NCI-H510A (cell line): ENCODE measurements around the gene NOL4L.

Experiments
- DNase-seq: peaks from one replicate; lab custom pipeline; 2025; lab: John Stamatoyannopoulos, UW

Gene NOL4L

GRCh38 chr20:32560989-32561830, 23.9 kb downstream of the NOL4L start:
- DNase-seq: no peak

- no peak for DNase-seq
Observed at GRCh38 chr20:32560482-32560988, 24.6 kb downstream of the NOL4L start.

- no peak for DNase-seq
Observed at GRCh38 chr20:32559753-32560380, 25.3 kb downstream of the NOL4L start.

- no peak for DNase-seq
Observed at GRCh38 chr20:32559205-32559752, 25.9 kb downstream of the NOL4L start.

GRCh38 chr20:32558526-32558925, 26.6 kb downstream of the NOL4L start:
- DNase-seq: no peak

- DNase-seq: no peak
Observed at GRCh38 chr20:32557319-32557718, 27.8 kb downstream of the NOL4L start.

- no peak for DNase-seq
Observed at GRCh38 chr20:32556312-32557184, 28.6 kb downstream of the NOL4L start.

GRCh38 chr20:32555584-32555983, 29.5 kb downstream of the NOL4L start:
- DNase-seq: no peak

GRCh38 chr20:32554965-32555289, 30.2 kb downstream of the NOL4L start:
- DNase-seq: no peak

GRCh38 chr20:32553618-32554017, 31.5 kb downstream of the NOL4L start:
- no peak for DNase-seq

GRCh38 chr20:32551693-32552092, 33.4 kb downstream of the NOL4L start:
- no peak for DNase-seq

GRCh38 chr20:32549842-32550241, 35.3 kb downstream of the NOL4L start:
- DNase-seq: no peak

- DNase-seq: no peak
Observed at GRCh38 chr20:32547753-32548034, 37.4 kb downstream of the NOL4L start.

- no peak for DNase-seq
Observed at GRCh38 chr20:32546918-32547752, 38.0 kb downstream of the NOL4L start.

GRCh38 chr20:32544893-32545840, 40.0 kb downstream of the NOL4L start:
- DNase-seq: no peak

- DNase-seq: no peak
Observed at GRCh38 chr20:32544260-32544722, 40.8 kb downstream of the NOL4L start.

GRCh38 chr20:32543570-32544259, 41.4 kb downstream of the NOL4L start:
- DNase-seq: no peak

GRCh38 chr20:32542259-32542615, 42.9 kb downstream of the NOL4L start:
- DNase-seq: no peak

- DNase-seq: no peak
Observed at GRCh38 chr20:32541323-32542258, 43.5 kb downstream of the NOL4L start.
